HepG2 (cell line): Measurements from ENCODE around the gene CLDND2. TPM values are rescaled to one million over a fixed set of nuclear protein-coding genes. Genes with fewer than 3 reads are reported as not detected.

Experiments used
- MBD4 ChIP-seq: IDR thresholded peaks from 2 replicates; pipeline ENCODE4 v1.6.1; 2012; ENCODE audit warnings: low read length, inconsistent platforms, borderline replicate concordance
- NFYC ChIP-seq: IDR thresholded peaks from 2 replicates; pipeline ENCODE4 v1.6.1; 2016; ENCODE audit warnings: missing genetic modification reagents, missing compliant biosample characterization
- NR2C2 ChIP-seq: sonication (generic); formaldehyde crosslinking; IDR thresholded peaks from 2 replicates; pipeline ENCODE4 v1.4.0; 2020; ENCODE audit warnings: missing genetic modification reagents, mild to moderate bottlenecking, moderate library complexity, borderline replicate concordance
- POLR2AphosphoS2 ChIP-seq: IDR thresholded peaks from 2 replicates; pipeline ENCODE4 v1.6.1; 2011; ENCODE audit warnings: low read depth, low read length, improper control_type of control experiment
- RARG ChIP-seq: sonication (generic); formaldehyde crosslinking; IDR thresholded peaks from 2 replicates; pipeline ENCODE4 v1.4.0; 2020; ENCODE audit warnings: low read depth, mild to moderate bottlenecking, missing genetic modification reagents
- SRY ChIP-seq: sonication (generic); formaldehyde crosslinking; IDR thresholded peaks from 2 replicates; pipeline ENCODE4 v1.8.0; 2022; ENCODE audit warnings: mild to moderate bottlenecking, missing genetic modification reagents
- THYN1 ChIP-seq: sonication (generic); formaldehyde crosslinking; IDR thresholded peaks from 2 replicates; pipeline ENCODE4 v1.8.1; 2023; ENCODE audit warnings: low read depth, mild to moderate bottlenecking, moderate library complexity, missing genetic modification reagents, borderline replicate concordance
- ZNF160 ChIP-seq: sonication (generic); formaldehyde crosslinking; IDR thresholded peaks from 2 replicates; pipeline ENCODE4 v1.8.0; 2022; ENCODE audit warnings: mild to moderate bottlenecking, inconsistent platforms, missing genetic modification reagents
- ZNF296 ChIP-seq: sonication (generic); formaldehyde crosslinking; conservative IDR thresholded peaks from 2 replicates; pipeline ENCODE4 v1.5.0; 2020; ENCODE audit warnings: mild to moderate bottlenecking, missing genetic modification reagents
- ZNF335 ChIP-seq: sonication (generic); formaldehyde crosslinking; IDR thresholded peaks from 2 replicates; pipeline ENCODE4 v1.4.0; 2020; ENCODE audit warnings: missing genetic modification reagents
- ZNF354B ChIP-seq: sonication (generic); formaldehyde crosslinking; IDR thresholded peaks from 2 replicates; pipeline ENCODE4 v1.8.0; 2022; ENCODE audit warnings: mild to moderate bottlenecking, missing genetic modification reagents
- ZNF543 ChIP-seq: sonication (generic); formaldehyde crosslinking; IDR thresholded peaks from 2 replicates; pipeline ENCODE4 v1.4.0; 2020; ENCODE audit warnings: mild to moderate bottlenecking, missing genetic modification reagents
- ZNF7 ChIP-seq: IDR thresholded peaks from 2 replicates; pipeline ENCODE4 v1.6.1; 2016; ENCODE audit warnings: missing biosample characterization, missing genetic modification reagents
- polyA plus RNA-seq, 8 experiments: library from polyadenylated mRNA; depleted of rRNA in 3 of 8; stranded (reverse) in 7 of 8; unstranded in 1 of 8; fragments of >200 nt; fragmentation: Illumina TruSeq in 4 of 8; extraction: Trizol in 4 of 8; gene quantifications; 2 replicates each; pipeline versions ENCODE4 v1.2.1 to v1.2.3, GENCODE V29; 2011 to 2016; ENCODE audit warnings: low read depth in 4 of 8, missing spikeins in 1 of 8, mixed read lengths in 1 of 8; ENCODE audit not compliant: insufficient read depth in 1 of 8
- total RNA-seq, 5 experiments: library from RNA; depleted of rRNA; stranded (reverse); fragments of >200 nt; fragmentation: Illumina TruSeq; extraction: Trizol; gene quantifications; 2 replicates each; pipeline ENCODE4 v1.2.3, GENCODE V29; 2016; ENCODE audit warnings: low read depth in 1 of 5
- TF ChIP-seq, protein P1 (sequence below): sonication (generic); formaldehyde crosslinking; IDR thresholded peaks from 2 replicates; pipeline ENCODE4 v1.9.0; 2021; ENCODE audit warnings: missing genetic modification reagents, mild to moderate bottlenecking, borderline replicate concordance
- TF ChIP-seq, protein P2 (sequence below): sonication (generic); formaldehyde crosslinking; IDR thresholded peaks from 2 replicates; pipeline ENCODE4 v1.8.1; 2023; ENCODE audit warnings: missing genetic modification reagents, mild to moderate bottlenecking, borderline replicate concordance
- TF ChIP-seq, protein P3 (sequence below): sonication (generic); formaldehyde crosslinking; conservative IDR thresholded peaks from 2 replicates; pipeline ENCODE4 v1.5.0; 2020; ENCODE audit warnings: missing genetic modification reagents
- TF ChIP-seq, protein P4 (sequence below): sonication (generic); formaldehyde crosslinking; IDR thresholded peaks from 2 replicates; pipeline ENCODE4 v1.5.0; 2020; ENCODE audit warnings: mild to moderate bottlenecking, missing genetic modification reagents
- TF ChIP-seq, protein P5 (sequence below): sonication (generic); formaldehyde crosslinking; IDR thresholded peaks from 2 replicates; pipeline ENCODE4 v1.5.0; 2020; ENCODE audit warnings: missing genetic modification reagents, mild to moderate bottlenecking, borderline replicate concordance
- TF ChIP-seq, protein P6 (sequence below): sonication (generic); formaldehyde crosslinking; IDR thresholded peaks from 2 replicates; pipeline ENCODE4 v1.4.0; 2020; ENCODE audit warnings: missing genetic modification reagents
- TF ChIP-seq, protein P7 (sequence below): sonication (generic); formaldehyde crosslinking; conservative IDR thresholded peaks from 2 replicates; pipeline ENCODE4 v1.8.1; 2023; ENCODE audit warnings: missing genetic modification reagents

CLDND2 gene
- total and polyA plus RNA-seq, 2 of the 13 experiments (the other 11 are each of a cell fraction or from before 2014, with no cell fraction given) = 0.84 to 1.8 TPM

DNA sequence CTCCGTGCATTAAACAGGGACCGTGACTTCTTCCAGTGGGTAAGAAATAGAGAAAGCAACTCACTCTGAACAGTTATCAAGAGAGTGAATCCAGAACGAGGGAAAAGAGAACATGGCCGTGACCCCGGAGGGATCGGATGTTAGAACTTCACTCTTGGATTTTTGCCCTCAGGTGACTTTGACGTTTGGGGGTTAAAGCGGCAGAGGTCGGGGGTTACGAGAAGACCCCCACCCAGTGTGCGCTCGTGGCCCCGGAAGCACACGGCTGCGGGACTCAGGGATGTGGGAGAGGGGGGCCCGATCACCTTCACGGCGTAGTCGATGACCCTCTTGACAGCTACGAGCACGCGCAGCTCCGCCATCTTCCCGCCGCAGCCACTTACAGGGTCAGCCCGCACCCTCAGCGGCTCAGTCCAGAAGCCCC lies 2.8 kb downstream of the CLDND2 start, which contains the start of gene ETFB (continued):
- TF ChIP-seq, protein P1, sequence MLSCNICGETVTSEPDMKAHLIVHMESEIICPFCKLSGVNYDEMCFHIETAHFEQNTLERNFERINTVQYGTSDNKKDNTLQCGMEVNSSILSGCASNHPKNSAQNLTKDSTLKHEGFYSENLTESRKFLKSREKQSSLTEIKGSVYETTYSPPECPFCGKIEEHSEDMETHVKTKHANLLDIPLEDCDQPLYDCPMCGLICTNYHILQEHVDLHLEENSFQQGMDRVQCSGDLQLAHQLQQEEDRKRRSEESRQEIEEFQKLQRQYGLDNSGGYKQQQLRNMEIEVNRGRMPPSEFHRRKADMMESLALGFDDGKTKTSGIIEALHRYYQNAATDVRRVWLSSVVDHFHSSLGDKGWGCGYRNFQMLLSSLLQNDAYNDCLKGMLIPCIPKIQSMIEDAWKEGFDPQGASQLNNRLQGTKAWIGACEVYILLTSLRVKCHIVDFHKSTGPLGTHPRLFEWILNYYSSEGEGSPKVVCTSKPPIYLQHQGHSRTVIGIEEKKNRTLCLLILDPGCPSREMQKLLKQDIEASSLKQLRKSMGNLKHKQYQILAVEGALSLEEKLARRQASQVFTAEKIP (CRISPR knock-in tag) = no peak
- TF ChIP-seq, protein P2, sequence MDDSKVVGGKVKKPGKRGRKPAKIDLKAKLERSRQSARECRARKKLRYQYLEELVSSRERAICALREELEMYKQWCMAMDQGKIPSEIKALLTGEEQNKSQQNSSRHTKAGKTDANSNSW = no peak
- TF ChIP-seq ZNF543 = no peak
- no peak for TF ChIP-seq POLR2AphosphoS2
- no peak for TF ChIP-seq ZNF354B (CRISPR knock-in tag)
- TF ChIP-seq ZNF335 (CRISPR knock-in tag) = no peak
- no peak; the same call in 1 of the 2 replicates for TF ChIP-seq SRY
- TF ChIP-seq RARG (CRISPR knock-in tag) = no peak
- TF ChIP-seq, protein P3, sequence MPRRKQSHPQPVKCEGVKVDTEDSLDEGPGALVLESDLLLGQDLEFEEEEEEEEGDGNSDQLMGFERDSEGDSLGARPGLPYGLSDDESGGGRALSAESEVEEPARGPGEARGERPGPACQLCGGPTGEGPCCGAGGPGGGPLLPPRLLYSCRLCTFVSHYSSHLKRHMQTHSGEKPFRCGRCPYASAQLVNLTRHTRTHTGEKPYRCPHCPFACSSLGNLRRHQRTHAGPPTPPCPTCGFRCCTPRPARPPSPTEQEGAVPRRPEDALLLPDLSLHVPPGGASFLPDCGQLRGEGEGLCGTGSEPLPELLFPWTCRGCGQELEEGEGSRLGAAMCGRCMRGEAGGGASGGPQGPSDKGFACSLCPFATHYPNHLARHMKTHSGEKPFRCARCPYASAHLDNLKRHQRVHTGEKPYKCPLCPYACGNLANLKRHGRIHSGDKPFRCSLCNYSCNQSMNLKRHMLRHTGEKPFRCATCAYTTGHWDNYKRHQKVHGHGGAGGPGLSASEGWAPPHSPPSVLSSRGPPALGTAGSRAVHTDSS (CRISPR knock-in tag) = no peak
- TF ChIP-seq NR2C2 (CRISPR knock-in tag) = peak; percentile 52; the same call in 1 of the 2 replicates
- TF ChIP-seq, protein P4, sequence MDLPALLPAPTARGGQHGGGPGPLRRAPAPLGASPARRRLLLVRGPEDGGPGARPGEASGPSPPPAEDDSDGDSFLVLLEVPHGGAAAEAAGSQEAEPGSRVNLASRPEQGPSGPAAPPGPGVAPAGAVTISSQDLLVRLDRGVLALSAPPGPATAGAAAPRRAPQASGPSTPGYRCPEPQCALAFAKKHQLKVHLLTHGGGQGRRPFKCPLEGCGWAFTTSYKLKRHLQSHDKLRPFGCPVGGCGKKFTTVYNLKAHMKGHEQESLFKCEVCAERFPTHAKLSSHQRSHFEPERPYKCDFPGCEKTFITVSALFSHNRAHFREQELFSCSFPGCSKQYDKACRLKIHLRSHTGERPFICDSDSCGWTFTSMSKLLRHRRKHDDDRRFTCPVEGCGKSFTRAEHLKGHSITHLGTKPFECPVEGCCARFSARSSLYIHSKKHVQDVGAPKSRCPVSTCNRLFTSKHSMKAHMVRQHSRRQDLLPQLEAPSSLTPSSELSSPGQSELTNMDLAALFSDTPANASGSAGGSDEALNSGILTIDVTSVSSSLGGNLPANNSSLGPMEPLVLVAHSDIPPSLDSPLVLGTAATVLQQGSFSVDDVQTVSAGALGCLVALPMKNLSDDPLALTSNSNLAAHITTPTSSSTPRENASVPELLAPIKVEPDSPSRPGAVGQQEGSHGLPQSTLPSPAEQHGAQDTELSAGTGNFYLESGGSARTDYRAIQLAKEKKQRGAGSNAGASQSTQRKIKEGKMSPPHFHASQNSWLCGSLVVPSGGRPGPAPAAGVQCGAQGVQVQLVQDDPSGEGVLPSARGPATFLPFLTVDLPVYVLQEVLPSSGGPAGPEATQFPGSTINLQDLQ = no peak
- TF ChIP-seq, protein P5, sequence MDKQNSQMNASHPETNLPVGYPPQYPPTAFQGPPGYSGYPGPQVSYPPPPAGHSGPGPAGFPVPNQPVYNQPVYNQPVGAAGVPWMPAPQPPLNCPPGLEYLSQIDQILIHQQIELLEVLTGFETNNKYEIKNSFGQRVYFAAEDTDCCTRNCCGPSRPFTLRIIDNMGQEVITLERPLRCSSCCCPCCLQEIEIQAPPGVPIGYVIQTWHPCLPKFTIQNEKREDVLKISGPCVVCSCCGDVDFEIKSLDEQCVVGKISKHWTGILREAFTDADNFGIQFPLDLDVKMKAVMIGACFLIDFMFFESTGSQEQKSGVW (CRISPR knock-in tag) = no peak
- TF ChIP-seq, protein P6, sequence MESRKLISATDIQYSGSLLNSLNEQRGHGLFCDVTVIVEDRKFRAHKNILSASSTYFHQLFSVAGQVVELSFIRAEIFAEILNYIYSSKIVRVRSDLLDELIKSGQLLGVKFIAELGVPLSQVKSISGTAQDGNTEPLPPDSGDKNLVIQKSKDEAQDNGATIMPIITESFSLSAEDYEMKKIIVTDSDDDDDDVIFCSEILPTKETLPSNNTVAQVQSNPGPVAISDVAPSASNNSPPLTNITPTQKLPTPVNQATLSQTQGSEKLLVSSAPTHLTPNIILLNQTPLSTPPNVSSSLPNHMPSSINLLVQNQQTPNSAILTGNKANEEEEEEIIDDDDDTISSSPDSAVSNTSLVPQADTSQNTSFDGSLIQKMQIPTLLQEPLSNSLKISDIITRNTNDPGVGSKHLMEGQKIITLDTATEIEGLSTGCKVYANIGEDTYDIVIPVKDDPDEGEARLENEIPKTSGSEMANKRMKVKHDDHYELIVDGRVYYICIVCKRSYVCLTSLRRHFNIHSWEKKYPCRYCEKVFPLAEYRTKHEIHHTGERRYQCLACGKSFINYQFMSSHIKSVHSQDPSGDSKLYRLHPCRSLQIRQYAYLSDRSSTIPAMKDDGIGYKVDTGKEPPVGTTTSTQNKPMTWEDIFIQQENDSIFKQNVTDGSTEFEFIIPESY (CRISPR knock-in tag) = no peak
- no peak for TF ChIP-seq ZNF160 (CRISPR knock-in tag)
- no peak for TF ChIP-seq ZNF7 (CRISPR knock-in tag)
- no peak for TF ChIP-seq THYN1 (CRISPR knock-in tag)
- TF ChIP-seq NFYC (CRISPR knock-in tag) = no peak
- TF ChIP-seq, protein P7, sequence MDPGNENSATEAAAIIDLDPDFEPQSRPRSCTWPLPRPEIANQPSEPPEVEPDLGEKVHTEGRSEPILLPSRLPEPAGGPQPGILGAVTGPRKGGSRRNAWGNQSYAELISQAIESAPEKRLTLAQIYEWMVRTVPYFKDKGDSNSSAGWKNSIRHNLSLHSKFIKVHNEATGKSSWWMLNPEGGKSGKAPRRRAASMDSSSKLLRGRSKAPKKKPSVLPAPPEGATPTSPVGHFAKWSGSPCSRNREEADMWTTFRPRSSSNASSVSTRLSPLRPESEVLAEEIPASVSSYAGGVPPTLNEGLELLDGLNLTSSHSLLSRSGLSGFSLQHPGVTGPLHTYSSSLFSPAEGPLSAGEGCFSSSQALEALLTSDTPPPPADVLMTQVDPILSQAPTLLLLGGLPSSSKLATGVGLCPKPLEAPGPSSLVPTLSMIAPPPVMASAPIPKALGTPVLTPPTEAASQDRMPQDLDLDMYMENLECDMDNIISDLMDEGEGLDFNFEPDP (CRISPR knock-in tag) = no peak
- no peak for TF ChIP-seq ZNF296 (CRISPR knock-in tag)
- no peak for TF ChIP-seq MBD4
